SU-DHL-6 (cell line): ENCODE results near the gene NAPEPLD.
"Not testable (repeated sequence)": the region's sequence is repeated elsewhere in the genome, so short reads cannot be mapped to it uniquely, and the experiment has no call there.

ENCODE experiments used
- H2AFZ ChIP-seq: fragments of 200-600 bp; sonication (generic); 2 replicates; pipeline ENCODE4 v1.6.1; 2014; ENCODE audit warnings: low read depth, mild to moderate bottlenecking, moderate library complexity, mixed read lengths, antibody characterized with exemption, low read length; ENCODE audit not compliant: severe bottlenecking
- H3F3A ChIP-seq: fragments of 200-600 bp; shearing (Covaris generic); 2 replicates; pipeline ENCODE4 v1.6.0; 2016; ENCODE audit warnings: antibody characterized with exemption, mild to moderate bottlenecking; ENCODE audit not compliant: insufficient read depth
- H3K27ac ChIP-seq: fragments of 200-600 bp; sonication (generic); 2 replicates; pipeline ENCODE4 v1.5.1; 2016; ENCODE audit warnings: low read depth, mild to moderate bottlenecking, low read length, moderate library complexity, mixed read lengths
- H3K27me3 ChIP-seq: fragments of 200-600 bp; sonication (generic), shearing (Covaris generic); 2 replicates; pipeline ENCODE4 v1.6.0; 2014; ENCODE audit warnings: mild to moderate bottlenecking, low read length
- H3K36me3 ChIP-seq: fragments of 200-600 bp; sonication (generic); 2 replicates; pipeline ENCODE4 v1.6.1; 2014; ENCODE audit warnings: mild to moderate bottlenecking, low read length, mixed read lengths
- H3K4me2 ChIP-seq: fragments of 300-600, 200-600 bp; shearing (Covaris generic), sonication (generic); 2 replicates; pipeline ENCODE4 v1.6.0; 2014; ENCODE audit warnings: low read length, low read depth, mild to moderate bottlenecking; ENCODE audit not compliant: poor library complexity, severe bottlenecking
- H3K4me3 ChIP-seq: fragments of 200-600 bp; sonication (generic); 2 replicates; pipeline ENCODE4 v1.5.1; 2014; ENCODE audit warnings: antibody characterized with exemption, low read length, mild to moderate bottlenecking, mixed read lengths; ENCODE audit not compliant: insufficient read depth, poor library complexity, severe bottlenecking
- H3K79me2 ChIP-seq: fragments of 200-600 bp; sonication (generic); 2 replicates; pipeline ENCODE4 v1.6.1; 2014; ENCODE audit warnings: mild to moderate bottlenecking, low read length, moderate library complexity; ENCODE audit not compliant: insufficient read depth
- H3K9ac ChIP-seq: fragments of 200-600 bp; sonication (generic); 2 replicates; pipeline ENCODE4 v1.7.0; 2014; ENCODE audit warnings: mild to moderate bottlenecking, low read length
- H3K9me2 ChIP-seq: fragments of 200-600 bp; sonication (generic); replicated peaks from 2 replicates; pipeline ENCODE4 v1.6.1; 2014; ENCODE audit warnings: low read length; ENCODE audit not compliant: insufficient read depth
- H3K9me3 ChIP-seq: fragments of 200-600 bp; sonication (generic); 2 replicates; pipeline ENCODE4 v1.6.1; 2014; ENCODE audit warnings: low read length, mixed read lengths; ENCODE audit not compliant: insufficient read depth
- H4K20me1 ChIP-seq: fragments of 200-600 bp; sonication (generic); 2 replicates; pipeline ENCODE4 v1.6.1; 2014; ENCODE audit warnings: low read depth, mild to moderate bottlenecking, antibody characterized with exemption, low read length, moderate library complexity, mixed read lengths
- EZH2phosphoT487 ChIP-seq: fragments of 200-600 bp; sonication (generic), shearing (Covaris generic); conservative IDR thresholded peaks from 2 replicates; pipeline ENCODE4 v1.6.1; 2018; ENCODE audit warnings: mild to moderate bottlenecking, antibody characterized with exemption, low read length, moderate library complexity, mixed read lengths
- TF ChIP-seq, protein P1 (sequence below): fragments of 200-600 bp; sonication (generic); IDR thresholded peaks from one replicate; pipeline ENCODE4 v1.5.1; 2017; ENCODE audit warnings: antibody characterized with exemption, mild to moderate bottlenecking, low read length, moderate library complexity; ENCODE audit not compliant: insufficient read depth, poor library complexity, severe bottlenecking

The NAPEPLD gene

DNA sequence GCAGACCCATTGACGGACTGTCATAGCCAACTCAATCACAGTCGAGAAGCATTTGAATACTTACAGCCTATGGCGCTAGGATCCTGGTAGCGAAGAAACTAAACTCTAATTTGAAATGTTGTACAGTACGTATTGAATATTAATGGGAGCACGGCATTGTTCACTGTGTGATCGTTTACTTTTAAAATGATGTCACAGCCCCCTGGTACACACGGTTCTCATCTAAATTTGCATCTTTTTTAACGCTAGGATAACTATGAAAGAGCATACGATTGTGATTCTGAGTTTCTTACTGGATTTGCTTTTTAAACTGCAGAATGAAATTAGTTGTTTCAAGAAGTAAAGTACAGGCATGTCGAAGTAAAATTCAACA lies 895 bp upstream of the NAPEPLD start:
- H4K20me1 ChIP-seq: no peaks in the 10 kb centered on the region
- no peaks in the 10 kb centered on the region for H3K9me3 ChIP-seq
- peak overlapping the region; percentile 84 for H3K9ac ChIP-seq
- H3K4me3 ChIP-seq: peak overlapping the region; percentile 78
- H3F3A ChIP-seq: peaks cover 15% of the 10 kb centered on the region; the same call in 1 of the 2 replicates
- peak overlapping the region; percentile 63 for H3K27ac ChIP-seq
- TF ChIP-seq, protein P1, sequence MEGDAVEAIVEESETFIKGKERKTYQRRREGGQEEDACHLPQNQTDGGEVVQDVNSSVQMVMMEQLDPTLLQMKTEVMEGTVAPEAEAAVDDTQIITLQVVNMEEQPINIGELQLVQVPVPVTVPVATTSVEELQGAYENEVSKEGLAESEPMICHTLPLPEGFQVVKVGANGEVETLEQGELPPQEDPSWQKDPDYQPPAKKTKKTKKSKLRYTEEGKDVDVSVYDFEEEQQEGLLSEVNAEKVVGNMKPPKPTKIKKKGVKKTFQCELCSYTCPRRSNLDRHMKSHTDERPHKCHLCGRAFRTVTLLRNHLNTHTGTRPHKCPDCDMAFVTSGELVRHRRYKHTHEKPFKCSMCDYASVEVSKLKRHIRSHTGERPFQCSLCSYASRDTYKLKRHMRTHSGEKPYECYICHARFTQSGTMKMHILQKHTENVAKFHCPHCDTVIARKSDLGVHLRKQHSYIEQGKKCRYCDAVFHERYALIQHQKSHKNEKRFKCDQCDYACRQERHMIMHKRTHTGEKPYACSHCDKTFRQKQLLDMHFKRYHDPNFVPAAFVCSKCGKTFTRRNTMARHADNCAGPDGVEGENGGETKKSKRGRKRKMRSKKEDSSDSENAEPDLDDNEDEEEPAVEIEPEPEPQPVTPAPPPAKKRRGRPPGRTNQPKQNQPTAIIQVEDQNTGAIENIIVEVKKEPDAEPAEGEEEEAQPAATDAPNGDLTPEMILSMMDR: no peak
- TF ChIP-seq EZH2phosphoT487: no peak
- peak overlapping the region; percentile 80 for H2AFZ ChIP-seq
- H3K4me2 ChIP-seq: peak overlapping the region; percentile 87
- H3K9me2 ChIP-seq: no peaks in the 10 kb centered on the region
- H3K27me3 ChIP-seq: no peaks in the 10 kb centered on the region
- H3K36me3 ChIP-seq: no peaks in the 10 kb centered on the region
- H3K79me2 ChIP-seq: peaks cover 27% of the 10 kb centered on the region; the same call in 1 of the 2 replicates

DNA sequence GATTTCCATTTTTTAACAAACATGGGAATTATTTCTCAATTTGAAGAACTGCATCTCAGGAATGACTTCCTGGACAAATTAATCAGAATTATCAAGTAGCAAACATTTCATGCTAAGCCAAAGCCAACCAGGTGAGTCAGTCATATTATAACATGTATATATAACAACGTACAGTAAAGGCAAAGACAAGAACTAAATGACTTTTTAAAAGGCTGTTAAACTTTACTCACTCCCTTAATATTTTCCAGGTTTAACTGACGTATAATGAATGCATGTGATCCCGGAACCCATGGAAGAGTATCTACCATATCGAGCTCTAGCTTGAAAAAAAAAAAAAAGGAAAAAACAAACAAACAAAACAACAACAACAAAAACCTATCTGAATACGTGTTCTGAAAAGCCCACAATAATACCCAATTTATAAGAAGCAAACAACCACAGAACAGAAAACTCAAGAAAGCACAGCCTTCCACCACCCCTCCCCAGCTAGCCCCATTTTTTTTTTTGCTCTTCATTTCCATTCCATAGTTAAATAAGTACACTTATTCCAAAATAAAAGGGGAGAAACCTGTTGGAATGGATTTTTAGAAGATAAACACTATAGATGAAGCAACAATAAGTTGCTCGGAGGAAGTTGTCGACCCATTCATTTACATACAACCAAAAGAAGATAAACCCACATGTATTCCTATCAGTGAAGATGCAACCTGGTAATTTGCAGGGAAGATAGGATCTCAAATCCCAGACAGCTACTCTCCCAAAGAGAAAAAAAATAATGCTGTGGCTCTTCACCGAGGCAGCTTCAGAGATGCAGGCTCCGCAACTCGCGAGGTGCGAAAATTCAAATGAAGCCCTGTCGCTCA lies 537 bp downstream of the NAPEPLD start:
- peak overlapping the region; percentile 84 for H3K9ac ChIP-seq
- H4K20me1 ChIP-seq: no peaks in the 10 kb centered on the region
- no peaks in the 10 kb centered on the region for H3K9me3 ChIP-seq
- peaks cover 15% of the 10 kb centered on the region; the same call in 1 of the 2 replicates for H3F3A ChIP-seq
- H3K27me3 ChIP-seq: no peaks in the 10 kb centered on the region
- no peaks in the 10 kb centered on the region for H3K9me2 ChIP-seq
- no peak for TF ChIP-seq EZH2phosphoT487
- TF ChIP-seq, protein P1: no peak
- H3K36me3 ChIP-seq: no peaks in the 10 kb centered on the region
- H3K4me3 ChIP-seq: peak overlapping the region; percentile 78
- peak overlapping the region; percentile 87 for H3K4me2 ChIP-seq
- H2AFZ ChIP-seq: peak overlapping the region; percentile 80
- H3K79me2 ChIP-seq: peaks cover 27% of the 10 kb centered on the region; the same call in 1 of the 2 replicates
- H3K27ac ChIP-seq: peak overlapping the region; percentile 63

DNA sequence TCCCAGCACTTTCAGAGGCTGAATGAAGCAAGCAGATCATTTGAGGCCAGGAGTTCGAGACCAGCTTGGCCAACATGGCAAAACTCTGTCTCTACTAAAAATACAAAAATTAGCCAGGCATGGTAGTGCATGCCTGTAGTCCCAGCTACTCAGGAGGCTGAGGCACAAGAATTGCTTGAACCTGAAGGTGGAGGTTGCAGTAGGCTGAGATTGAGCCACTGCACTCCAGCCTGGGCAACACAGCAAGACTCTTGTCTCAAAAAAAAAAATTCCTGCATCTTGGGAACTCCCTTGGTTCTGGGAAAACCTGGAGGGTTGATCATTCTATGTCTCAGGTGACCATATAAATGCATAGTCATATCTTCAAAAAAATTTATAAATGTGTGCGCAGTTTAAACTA lies 4.1 kb downstream of the NAPEPLD start:
- not testable (repeated sequence) for H3K4me3 ChIP-seq, H3K27ac ChIP-seq, H4K20me1 ChIP-seq, H2AFZ ChIP-seq, H3K4me2 ChIP-seq, H3K27me3 ChIP-seq, H3K9me2 ChIP-seq, H3K36me3 ChIP-seq, H3K9ac ChIP-seq, H3K9me3 ChIP-seq
- H3K79me2 ChIP-seq: peaks cover 27% of the 10 kb centered on the region; the same call in 1 of the 2 replicates
- H3F3A ChIP-seq: peaks cover 11% of the 10 kb centered on the region; the same call in 1 of the 2 replicates

DNA sequence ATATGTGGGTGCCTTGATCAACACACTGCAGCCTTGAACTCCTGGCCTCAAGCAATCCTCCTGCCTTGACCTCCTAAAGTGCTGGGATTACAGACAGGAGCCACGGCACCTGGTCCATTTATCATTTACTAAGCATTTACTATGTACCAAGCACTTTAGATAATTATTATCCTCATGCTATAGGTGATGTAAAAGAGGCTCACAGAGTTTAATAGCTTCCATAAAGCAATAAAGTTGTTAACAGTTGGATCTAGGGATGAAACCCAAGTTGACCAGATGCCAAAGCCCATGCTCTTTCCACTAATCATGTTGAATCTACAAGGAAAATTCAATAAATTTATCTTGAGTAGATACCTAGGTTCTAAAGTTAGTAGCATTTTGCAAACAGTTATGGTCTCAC lies 5.0 kb downstream of the NAPEPLD start:
- Histone ChIP-seq H3K9me2 (no peaks in the 10 kb centered on the region), H3K9me3 (no peaks in the 10 kb centered on the region), H2AFZ (no peak overlapping the region), H3K36me3 (no peaks in the 10 kb centered on the region), H3K4me3 (no peak overlapping the region), H3K27ac (no peak overlapping the region), H3F3A (peaks cover 8% of the 10 kb centered on the region; the same call in 1 of the 2 replicates), H3K27me3 (no peaks in the 10 kb centered on the region), H3K79me2 (peaks cover 26% of the 10 kb centered on the region; the same call in 1 of the 2 replicates), H3K4me2 (no peak overlapping the region), H3K9ac (no peak overlapping the region), H4K20me1 (no peaks in the 10 kb centered on the region)
- TF ChIP-seq, protein P1: no peak
- TF ChIP-seq EZH2phosphoT487: no peak
